GM21515 (cell line): ENCODE data around the gene SBK1.
"Not testable (repeated sequence)": the region's sequence is repeated elsewhere in the genome, so short reads cannot be mapped to it uniquely, and the experiment has no call there.

ENCODE experiments used
- ATAC-seq: cut with Tn5 transposase; IDR thresholded peaks from one replicate; pipeline ENCODE4 v1.9.1; 2021; ENCODE audit not compliant: unreplicated experiment

The SBK1 gene

GRCh38 chr16:28330232-28330631 is 37.9 kb downstream of the SBK1 start:
- not testable (repeated sequence) for ATAC-seq

GRCh38 chr16:28330981-28331380 is 38.7 kb downstream of the SBK1 start:
- ATAC-seq = not testable (repeated sequence)

DNA sequence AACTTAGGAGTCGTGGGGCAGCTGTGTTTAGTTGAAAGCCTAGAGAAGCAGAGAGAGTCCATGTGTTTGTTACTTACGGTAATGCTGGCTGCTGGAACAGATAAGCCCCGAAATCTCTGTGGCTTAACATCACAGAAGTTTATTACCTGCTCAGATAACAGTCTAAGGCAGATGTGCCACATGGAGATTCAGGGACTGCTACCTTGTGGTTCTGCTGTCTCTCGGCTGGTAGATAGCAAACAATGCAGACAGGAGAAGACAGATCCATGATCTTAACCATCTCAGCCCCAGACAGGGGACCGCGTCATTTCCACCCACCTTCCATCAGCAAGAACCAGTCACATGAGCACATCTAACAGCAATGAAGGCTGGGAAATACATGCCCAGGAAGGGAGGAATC is 40.3 kb downstream of the SBK1 start:
- ATAC-seq = not testable (repeated sequence)

- not testable (repeated sequence) for ATAC-seq
Observed at GRCh38 chr16:28335678-28336077, 43.4 kb downstream of the SBK1 start.

GRCh38 chr16:28336940-28337710 is 44.8 kb downstream of the SBK1 start:
- ATAC-seq = not testable (repeated sequence)

GRCh38 chr16:28338230-28338629 is 45.9 kb downstream of the SBK1 start:
- not testable (repeated sequence) for ATAC-seq

DNA sequence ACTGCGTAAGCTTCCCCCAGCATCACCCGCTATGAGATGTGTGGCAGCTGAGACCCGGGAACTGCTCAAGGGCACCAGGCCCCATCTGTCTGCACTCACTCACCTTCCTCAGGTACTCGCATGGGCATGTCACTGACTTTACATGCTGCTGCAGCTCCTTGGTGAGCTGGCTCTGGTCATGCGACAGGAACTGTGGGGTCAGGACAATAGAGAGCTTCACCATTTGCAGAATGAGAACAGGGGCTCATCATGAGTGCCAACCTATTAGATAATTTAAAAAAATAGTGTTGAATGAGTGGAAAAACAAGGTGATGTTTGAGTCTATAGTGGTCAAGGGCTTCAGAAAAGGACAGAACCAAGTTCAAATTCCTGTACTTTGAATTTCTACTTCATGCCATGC is 70.3 kb downstream of the SBK1 start:
- ATAC-seq = not testable (repeated sequence)

- not testable (repeated sequence) for ATAC-seq
Observed at GRCh38 chr16:28363408-28363807, 71.1 kb downstream of the SBK1 start, which contains the start of gene NPIPB6. NPIPB6 (minus strand) TSS chr16:28363508; CDS start chr16:28362822, 686 bp downstream.

- peak; percentile 90 for ATAC-seq
Observed at GRCh38 chr16:28364268-28365173, 72.2 kb downstream of the SBK1 start.

DNA sequence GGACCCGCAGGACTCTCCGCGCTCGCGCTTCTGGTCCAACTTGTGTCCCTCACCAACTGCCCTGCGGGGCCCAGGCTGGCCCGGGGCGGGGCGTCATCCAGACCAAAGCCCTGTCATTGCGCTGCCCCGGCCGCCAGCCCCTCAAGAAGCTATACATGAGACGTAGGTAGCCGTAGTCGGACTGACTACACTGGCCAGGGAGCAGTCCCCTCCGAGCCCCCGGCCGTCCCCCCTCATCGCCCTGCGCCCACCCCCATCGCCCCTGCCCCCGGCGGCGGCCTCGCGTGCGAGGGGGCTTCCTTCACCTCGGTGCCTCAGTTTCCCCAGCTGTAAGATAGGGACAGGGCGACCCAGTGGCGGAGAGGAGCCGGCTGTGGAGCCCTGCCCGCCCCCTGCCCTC is 75.6 kb downstream of the SBK1 start:
- not testable (repeated sequence) for ATAC-seq
